Measurements from ENCODE around the gene MYO3B.

GRCh38 chr2:170248574-170249393, 70.8 kb downstream of the MYO3B start:
- TF ChIP-seq EZH2phosphoT487 (IDR thresholded peaks at IDR 0.05; ENCODE audit: insufficient read depth, low read depth), result no peak
- TF ChIP-seq EZH2 (IDR thresholded peaks at IDR 0.05; ENCODE audit: insufficient read depth, poor library complexity, severe bottlenecking), result no peak

Measured in GM23248 (cell line).